NT2/D1 (cell line): ENCODE data around the gene NOTCH1.

Source experiments
- SUZ12 ChIP-seq: IDR thresholded peaks from 2 replicates; pipeline ENCODE4 v1.6.1; 2011; ENCODE audit not compliant: insufficient read length, insufficient read depth; ENCODE audit errors: extremely low read depth
- YY1 ChIP-seq: IDR thresholded peaks from 2 replicates; pipeline ENCODE4 v1.6.1; 2011; ENCODE audit not compliant: insufficient read length, insufficient read depth
- ZNF274 ChIP-seq: IDR thresholded peaks from 2 replicates; pipeline ENCODE4 v1.6.1; 2011; ENCODE audit warnings: mild to moderate bottlenecking, low read depth, low read length

DNA sequence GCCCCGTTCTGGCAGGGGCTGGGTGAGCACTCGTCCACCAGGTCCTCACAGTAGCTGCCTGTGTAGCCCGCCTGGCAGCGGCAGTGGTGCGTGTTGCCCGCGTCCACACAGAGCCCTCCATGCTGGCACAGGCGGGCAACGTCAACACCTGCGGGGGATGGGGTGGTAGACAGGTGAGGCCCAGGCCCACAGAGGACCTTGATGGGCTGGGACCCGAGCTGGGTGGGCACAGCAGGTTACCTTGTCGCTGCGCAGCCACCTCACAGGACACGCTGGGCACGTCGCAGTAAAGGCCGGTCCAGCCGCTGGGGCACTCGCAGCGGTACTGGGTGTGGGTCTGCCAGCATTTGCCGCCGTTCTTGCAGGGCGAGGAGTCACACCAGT lies 37.9 kb downstream of the NOTCH1 start:
- TF ChIP-seq YY1 (no peak), SUZ12 (no peak), ZNF274 (no peak)
